Left renal pelvis (tissue), 4 donors: ENCODE data around the gene TRPC3. TPM values are rescaled to one million over a fixed set of nuclear protein-coding genes. Genes with fewer than 3 reads are reported as not detected.

Source experiments
- DNase-seq, 4 donors: peaks; one replicate each; pipeline ENCODE4 v3.0.0-alpha.2; 2013; ENCODE audit warnings: low read depth in 4 of 4, low spot score in 3 of 4
- polyA plus RNA-seq, 4 donors: library from polyadenylated mRNA; unstranded; fragments of 120-200 nt; gene quantifications; one replicate each; pipeline ENCODE4 v1.2.1, GENCODE V29; 2013; ENCODE audit not compliant: insufficient read length in 4 of 4

TRPC3 gene
- polyA plus RNA-seq, 4 donors = 0.78 to 1.4 (median 1.2) TPM

- DNase-seq = no peak
Observed at GRCh38 chr4:121877041-121877773, 74.7 kb downstream of the TRPC3 start.

- DNase-seq = no peak
Observed at GRCh38 chr4:121876070-121876469, 75.8 kb downstream of the TRPC3 start.

DNA sequence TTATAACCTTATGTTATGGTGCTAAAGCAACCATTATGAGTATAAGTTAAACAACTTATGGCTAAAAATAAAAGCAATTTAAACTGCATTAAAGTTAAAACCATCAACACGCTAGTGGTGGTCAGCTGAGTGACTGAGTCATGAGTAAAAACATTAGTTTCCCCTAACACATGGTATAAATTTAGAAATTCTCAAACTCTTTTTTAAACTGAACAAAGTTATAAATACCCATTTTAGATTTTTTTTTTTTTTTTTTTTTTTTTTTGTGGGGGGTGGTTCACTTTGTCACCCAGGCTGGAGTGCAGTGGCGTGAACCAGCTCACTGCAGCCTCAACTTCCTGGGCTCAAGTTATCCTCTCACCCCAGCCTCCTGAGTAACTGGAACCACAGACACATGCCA is 76.2 kb downstream of the TRPC3 start:
- no peak for DNase-seq

DNA sequence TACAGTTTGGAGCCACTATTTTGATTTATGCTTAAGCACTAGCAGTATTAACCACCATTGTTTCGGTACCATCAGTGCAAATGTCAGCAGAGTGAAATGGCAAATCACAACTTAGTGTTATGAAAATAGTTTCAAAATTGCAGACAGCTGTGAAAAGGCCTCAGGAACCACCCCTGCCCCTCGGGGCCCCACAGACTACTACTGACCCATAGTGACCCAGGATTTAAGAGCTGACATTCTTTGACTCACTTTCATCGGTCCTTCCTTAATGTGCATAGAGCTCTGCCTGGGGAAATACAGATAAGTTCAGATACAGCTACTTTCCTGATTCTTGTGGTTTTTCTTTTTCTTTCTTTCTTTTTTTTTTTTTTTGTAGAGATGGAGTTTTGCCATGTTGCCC is 78.3 kb downstream of the TRPC3 start:
- DNase-seq = no peak

DNA sequence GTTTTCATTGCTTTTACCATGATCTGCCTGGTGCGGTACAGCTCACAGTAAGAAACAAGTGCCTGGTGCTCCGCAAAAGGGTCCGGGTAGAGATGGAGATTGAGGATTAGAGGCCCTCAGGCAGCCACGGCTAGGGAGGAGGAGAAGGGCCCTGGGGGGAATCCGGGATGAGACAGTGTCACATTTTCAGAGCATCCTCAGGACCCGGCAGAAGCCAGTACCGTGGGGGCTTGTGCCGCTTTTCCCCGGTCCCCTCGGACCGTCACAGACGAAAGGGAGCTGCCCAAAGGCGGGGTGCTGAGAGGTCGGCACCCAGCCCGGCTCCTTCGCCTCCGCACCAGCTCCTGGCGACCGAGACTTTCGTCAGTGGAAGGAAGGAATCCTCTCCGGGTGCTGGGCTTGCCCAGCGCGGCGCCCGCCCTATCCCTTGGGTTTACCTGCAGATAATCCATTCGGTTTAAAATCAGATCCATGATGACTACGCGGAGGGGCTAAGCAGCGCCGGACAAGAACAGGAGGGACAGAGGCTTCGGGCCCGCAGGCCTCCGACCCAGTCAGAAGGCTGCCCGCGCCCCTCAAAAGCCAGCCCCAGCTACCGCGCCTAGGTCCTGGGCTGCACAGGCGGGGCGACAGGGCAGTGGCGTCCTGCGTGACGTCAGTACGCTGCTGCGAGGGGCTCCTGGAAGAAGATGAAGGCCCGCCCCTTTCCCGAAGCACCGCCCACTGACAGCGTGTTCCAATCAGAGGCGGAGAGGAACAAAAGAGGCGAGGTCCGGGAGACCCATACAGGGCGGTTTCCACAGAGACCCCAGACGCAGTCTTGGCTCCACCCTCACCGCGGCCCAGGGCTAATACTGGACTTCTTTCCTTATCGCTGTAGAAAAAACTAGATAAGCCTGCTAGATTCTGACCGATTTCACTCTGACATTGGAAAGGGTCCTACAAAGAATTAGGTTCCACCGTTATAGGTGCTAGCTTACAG is 81.7 kb downstream of the TRPC3 start, which contains the start of gene BBS7:
Gene BBS7 (minus strand): TSS at position 634 of the 982 bp plus-strand sequence. CDS start 161 bp downstream, at position 473.
- DNase-seq = peak; percentile 94 to 98 (median 97)

GRCh38 chr4:121863799-121864198 is 88.1 kb downstream of the TRPC3 start:
- no peak for DNase-seq

DNA sequence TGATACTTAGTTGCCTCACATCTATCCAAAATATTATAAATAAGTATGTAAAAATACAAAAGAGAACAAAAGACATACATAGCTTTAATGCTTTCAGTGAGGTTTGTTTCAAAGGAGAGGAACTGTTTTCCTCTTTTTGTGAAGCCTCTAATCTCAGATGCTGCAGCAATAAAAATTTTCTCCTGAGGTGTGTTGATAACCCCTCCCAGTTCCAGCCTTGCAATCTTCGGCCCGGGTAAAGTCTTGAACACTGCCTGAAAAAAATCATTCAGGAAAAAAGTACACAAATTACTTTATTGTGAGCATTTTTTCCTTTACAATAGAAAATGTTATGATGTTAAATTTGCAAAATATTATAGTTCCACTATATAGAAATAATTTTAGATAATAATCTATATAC is 90.4 kb downstream of the TRPC3 start:
- DNase-seq = no peak

DNA sequence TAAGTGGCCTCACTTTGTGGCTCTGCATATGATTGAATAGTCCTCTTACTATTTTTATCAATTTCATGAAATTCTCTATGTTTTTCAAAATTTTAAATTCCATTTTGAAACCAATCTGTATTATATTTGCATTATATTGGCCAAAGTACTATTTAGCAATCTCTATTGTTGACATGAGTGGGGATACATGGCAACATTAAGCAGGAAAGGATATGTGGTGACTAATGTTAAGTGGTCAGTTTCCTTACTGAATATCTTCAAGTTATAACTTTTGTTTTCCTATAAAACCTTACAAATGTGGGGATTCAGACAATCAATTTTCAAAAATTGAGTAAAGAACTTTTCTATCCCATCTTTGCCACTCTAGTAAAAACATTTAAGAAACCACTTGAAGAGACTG is 91.7 kb downstream of the TRPC3 start:
- DNase-seq = no peak

- no peak for DNase-seq
Observed at GRCh38 chr4:121851354-121851753, 100.5 kb downstream of the TRPC3 start.

- DNase-seq = no peak
Observed at GRCh38 chr4:121846662-121847061, 105.2 kb downstream of the TRPC3 start.

DNA sequence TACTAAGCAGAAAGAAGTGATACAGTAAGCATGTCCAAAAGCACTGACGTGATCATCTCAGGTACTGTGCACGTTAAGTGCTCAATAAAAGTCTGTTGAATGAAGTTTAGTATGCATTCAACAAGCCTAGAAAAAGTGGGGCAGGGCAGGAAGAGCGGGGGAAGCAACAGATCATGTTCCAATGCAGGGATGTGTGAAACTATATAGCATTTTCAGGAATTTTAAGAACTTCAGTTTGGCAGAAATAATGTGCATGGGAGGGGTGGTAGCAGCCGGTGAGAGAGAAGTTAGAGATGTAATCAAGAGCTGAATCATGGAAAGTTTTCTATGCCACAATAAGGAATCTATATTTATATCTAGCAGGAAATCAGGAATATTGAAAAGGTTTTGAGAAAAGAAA is 109.0 kb downstream of the TRPC3 start:
- no peak for DNase-seq

GRCh38 chr4:121838136-121838535 is 113.7 kb downstream of the TRPC3 start:
- DNase-seq = no peak

DNA sequence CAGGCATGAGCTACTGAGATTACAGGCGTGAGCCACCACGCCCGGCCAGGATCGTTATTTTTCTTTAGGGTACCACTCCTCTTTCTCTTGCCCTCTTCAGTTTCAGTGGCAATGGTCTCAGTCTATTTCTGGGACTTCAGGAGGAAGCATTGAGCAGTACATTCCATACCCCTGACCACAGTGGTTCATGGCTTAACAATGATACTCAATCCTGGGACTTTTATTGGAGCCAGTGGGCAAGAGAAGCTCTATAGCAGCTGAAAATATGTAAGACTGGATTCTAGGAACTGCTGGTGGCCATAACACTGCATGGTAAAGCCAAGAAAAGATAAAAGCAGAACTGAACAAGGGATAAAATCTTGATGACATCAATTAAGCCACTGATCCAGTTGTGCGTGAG is 122.3 kb downstream of the TRPC3 start:
- DNase-seq = no peak

Other genes starting within 250 kb of the TRPC3 start
- gene SMIM43, start 186.9 kb downstream of the TRPC3 start, polyA plus RNA-seq = 1 to 10 TPM in 1 of 4 donors, under 1 TPM in 3; 0.34 to 1.3 (median 0.59) TPM
- 10 to 100 TPM; 47.5 to 62.7 (median 52.2) TPM for gene EXOSC9, start 150.7 kb downstream of the TRPC3 start, polyA plus RNA-seq
- gene CCNA2, start 128.2 kb downstream of the TRPC3 start, polyA plus RNA-seq = 10 to 100 TPM; 32.7 to 45.3 (median 33.9) TPM
- gene BBS7, start 81.6 kb downstream of the TRPC3 start, polyA plus RNA-seq = 10 to 100 TPM; 22.8 to 27.0 (median 25.7) TPM
- 10 to 100 TPM; 69.1 to 88.9 (median 81.7) TPM for gene BLTP1, start 200.3 kb upstream of the TRPC3 start, polyA plus RNA-seq